DOHH2 (cell line): ENCODE results near the gene CAB39.

Source experiments
- CTCF ChIP-seq: fragments of 200-600 bp; sonication (generic); IDR thresholded peaks from one replicate; pipeline ENCODE4 v1.5.1; 2014; ENCODE audit warnings: antibody characterized with exemption, mild to moderate bottlenecking, low read depth, low read length; ENCODE audit not compliant: poor library complexity, severe bottlenecking
- EZH2phosphoT487 ChIP-seq: fragments of 200-600 bp; sonication (generic); IDR thresholded peaks from 2 replicates; pipeline ENCODE4 v1.6.1; 2017; ENCODE audit warnings: borderline replicate concordance, mild to moderate bottlenecking, antibody characterized with exemption, low read length, moderate library complexity, mixed read lengths

GRCh38 chr2:230842473-230842872 lies 129.8 kb downstream of the CAB39 start:
- TF ChIP-seq CTCF (no peak), EZH2phosphoT487 (no peak)
